Glomerular endothelial cell (primary cell): Measurements from ENCODE around the gene CABLES2. TPM values are rescaled to one million over a fixed set of nuclear protein-coding genes. Genes with fewer than 3 reads are reported as not detected.

Experiments used
- DNase-seq: peaks from one replicate; pipeline ENCODE4 v3.0.0-alpha.2; 2011; ENCODE audit warnings: low read depth, low spot score; ENCODE audit errors: extremely low read depth
- total RNA-seq: library from RNA; depleted of rRNA; stranded (reverse); fragments of >200 nt; gene quantifications from 2 replicates; pipeline ENCODE4 v1.2.3, GENCODE V29; 2015

The CABLES2 gene
- total RNA-seq, 1 donor from 2014 or later = 9.6 TPM

DNA sequence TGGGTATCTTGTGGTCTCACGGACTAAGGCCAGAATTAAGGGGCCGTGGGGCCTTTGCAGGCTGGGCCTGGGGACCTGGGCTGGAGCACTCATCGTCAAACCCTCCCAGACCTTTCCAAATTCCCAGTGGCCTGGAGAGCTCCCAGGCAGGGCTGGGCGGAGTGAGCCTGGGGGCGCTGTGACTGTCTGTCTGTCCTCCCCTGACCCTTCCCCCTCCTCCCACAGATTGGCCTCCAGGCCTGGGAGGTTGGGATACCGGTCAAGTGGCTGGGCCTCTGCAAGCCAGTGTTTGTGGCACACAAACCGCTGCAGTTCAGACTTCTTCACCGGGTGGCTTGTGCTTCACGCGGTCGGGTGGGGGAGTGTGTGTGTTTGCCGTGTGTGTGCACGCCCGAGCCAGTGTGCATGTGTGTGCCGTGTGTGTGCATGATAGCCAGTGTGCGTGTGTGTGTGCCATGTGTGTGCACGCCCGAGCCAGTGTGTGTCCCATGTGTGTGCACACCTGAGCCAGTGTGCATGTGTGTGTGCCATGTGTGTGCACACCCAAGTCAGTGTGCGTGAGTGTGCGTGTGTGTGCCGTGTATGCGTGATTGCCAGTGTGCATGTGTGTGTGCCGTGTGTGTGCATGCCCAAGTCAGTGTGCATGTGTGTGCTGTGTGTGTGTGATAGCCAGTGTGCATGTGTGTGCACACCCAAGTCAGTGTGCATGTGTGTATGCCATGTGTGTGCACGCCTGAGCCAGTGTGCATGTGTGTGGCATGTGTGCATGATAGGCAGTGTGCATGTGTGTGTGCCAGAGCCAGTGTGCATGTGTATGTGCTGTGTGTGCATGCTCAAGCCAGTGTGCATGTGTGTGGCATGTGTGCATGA is 14.0 kb upstream of the CABLES2 start:
- no peak for DNase-seq

DNA sequence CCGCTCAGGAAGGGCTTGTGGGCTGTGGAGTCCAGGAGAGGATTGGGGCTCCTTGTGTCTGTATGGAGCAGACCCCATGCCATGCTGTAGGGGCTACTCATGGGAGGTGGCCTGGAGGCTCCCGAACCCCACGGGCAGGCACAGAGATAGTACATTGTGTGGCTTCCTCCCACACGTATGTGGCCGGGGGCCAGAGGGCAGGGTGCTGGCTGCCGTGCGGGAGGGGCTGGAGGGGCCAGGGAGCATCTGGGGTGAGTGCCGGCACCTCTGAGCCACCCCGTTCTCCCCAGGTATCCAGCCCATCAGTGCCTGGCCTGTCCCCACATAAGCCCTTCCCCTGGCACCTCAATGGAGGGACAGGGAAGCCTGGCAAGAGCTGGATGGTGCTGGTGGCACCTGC is 12.7 kb upstream of the CABLES2 start:
- no peak for DNase-seq

DNA sequence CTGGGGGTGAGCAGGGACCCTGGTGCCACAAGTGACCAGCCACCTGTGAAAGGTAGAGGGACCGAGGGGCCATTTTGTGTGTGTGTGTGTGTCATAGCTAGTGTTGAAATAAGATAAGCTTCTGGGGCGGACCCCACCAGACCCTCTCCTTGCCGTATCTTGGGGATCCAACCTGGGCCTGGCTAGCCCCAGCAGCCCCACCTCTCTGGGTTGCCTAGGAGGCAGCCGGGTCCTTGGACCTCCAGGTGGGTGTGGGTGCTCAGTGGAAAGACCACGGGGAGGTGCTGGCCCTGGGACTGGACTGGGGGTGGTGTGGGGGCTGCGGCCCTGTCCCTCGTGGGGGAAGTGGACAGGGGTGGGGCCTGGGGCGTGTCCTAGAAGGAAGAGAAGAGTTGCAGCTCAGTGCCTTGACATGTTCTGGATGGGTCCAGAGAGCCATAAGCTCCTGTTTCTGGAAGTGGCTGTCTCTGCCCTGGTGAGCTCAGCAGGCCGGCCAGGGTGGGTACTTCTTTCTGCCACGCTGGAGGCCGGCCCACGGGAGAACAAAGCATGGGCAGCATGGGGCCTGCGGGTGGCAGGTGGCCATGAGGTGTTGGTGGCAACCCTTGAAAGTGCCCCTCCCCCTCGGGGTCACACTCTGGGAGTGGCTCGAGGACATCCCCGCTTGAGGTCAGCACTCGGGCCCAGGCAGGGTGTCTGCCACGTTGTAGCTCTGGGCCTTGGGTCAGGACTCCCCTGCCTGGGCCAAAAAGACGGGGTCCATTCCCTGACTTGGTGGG is 11.8 kb upstream of the CABLES2 start:
- no peak for DNase-seq

DNA sequence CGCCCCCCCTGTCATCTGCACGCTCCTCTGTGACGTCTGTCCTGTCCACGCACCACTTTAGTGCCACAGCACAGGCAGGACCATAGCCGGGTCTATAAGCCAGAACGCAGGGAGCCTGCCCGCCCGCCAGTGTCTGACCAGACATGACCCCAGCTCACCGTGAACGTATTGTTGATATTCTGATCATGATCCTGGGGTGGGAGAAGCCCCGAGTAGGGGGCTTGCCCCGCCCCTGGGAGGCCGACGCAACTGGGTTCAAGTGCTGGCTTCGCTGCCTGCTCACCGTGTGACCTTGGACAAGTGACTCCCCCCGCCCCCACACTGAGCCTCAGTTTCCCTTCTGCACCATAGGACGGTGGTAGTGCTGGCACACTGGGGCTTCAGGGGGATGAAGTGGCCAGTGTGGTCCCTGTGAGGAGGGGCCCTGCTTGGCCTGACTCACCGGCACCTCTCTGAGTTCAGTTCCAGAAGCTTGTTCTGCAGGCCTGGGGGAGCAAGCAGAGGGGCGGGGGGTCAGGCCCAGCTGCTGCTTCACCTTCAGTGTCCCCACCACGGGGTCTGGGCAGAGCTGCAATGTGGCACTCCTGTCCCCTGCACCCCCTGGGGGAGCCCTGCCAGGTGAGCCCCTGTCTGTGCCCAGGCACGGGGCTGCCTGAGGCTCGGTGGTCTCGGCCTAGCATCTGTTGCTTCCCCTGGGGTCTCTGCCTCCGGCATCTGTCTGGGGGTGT is 11.1 kb upstream of the CABLES2 start:
- DNase-seq = no peak

DNA sequence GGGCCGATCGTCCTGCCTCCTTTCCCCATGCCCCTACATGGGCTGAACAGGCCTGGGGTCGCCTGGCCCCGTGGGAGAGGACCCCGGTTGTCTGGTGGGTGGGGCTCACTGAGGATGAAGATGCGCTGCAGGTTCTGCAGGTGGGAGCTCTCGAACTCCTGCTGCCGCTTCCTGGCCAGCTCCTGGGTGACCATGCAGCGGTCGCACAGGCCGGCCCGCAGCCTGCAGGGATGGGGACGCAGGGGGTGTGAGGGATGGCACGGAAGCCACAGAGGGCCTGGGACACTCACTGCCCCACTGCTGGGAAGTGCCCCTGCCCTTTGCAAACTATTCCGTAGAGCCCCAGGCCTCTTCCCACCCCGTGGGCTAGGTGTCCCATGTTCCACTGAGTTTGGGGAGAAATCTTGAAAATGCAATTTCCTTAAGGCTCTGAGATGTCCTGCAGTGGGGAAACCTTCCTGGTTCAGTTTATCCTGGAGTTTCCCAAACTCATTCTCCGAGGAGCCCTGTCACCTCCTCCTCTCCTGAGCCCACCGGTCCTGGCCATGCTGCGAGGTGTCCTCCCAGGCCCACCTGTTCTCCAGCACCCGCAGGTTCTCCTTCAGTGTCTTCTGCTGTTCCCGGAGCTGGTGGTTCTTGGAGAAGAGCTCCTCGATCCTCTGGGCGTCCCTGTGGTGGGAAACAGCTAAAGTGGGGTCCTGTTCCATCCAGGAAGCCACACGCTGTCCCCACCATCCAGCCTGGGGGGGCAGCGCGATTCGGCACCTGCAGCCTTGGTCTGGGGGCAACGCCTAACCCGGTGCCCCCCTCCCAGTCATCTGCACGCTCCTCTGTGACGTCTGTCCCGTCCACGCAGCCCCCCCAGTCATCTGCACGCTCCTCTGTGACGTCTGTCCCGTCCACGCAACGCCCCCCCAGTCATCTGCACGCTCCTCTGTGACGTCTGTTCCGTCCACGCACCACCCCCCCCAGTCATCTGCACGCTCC is 9.9 kb upstream of the CABLES2 start:
- DNase-seq = no peak

DNA sequence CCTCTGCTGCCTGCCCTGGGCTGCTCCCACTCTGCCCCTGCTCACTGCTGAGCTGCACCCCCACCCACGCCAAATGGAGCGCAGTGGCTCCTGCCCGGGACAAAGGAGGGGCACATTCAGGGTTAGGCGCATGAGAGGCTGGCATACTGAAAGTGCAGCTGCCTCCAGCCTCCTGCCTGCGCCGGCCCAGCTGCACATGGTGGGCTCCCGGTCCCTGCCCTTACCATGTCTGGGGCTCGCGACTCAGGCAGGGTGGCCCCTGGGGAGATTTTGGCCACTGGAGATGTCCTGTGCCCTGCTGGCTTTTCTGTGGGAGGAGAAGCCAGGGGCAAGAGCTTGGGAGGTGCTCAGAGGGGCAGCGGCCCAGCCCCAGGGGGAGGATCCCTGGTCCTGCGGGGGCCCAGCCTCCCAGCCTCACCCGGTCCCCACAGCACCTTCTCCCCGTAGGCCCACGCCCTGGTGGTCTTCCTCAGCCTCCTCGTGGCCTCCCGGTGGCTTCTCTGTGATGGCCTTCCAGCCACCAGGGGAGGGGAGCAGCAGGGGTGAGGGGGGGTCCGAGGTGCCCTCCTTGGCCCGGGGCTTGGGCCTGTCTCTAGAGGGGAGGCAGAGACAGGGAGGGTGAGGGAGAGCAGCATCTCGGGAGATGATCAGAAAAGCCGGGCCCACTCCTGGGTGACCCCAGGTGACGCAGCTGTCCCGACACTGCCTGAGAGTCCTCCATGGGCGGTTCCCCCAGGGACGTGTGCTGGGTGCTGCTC is 8.4 kb upstream of the CABLES2 start:
- DNase-seq = no peak

DNA sequence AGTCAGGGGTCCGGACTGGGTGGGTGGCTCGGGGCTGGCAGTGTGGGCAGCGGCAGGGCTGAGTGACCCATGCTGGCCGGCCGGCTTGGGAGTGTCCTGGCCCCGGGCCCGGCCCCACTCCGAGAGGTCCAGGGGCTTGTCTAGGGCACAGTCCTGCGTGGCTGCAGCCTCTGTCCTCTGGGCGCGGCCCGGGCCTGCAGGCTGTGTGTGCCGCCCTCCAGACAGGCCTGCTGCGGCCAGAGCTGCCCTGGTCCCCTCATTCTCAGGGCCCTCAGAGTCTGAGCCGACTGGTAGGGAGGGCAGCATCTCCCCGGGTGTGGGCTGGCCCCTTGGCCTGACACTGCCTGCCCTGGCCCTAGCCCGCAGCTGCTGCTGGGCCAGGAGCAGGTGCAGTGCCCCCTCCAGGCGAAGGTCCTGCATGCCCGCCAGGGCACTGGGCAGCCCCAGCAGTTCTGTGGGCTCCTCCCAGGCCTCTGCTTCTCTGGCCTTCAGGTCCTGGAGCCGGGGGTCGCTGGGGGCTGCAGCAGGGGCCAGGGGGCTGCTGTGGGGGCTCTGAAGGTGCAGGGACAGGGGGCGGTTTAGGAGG is 6.9 kb upstream of the CABLES2 start:
- DNase-seq = no peak

DNA sequence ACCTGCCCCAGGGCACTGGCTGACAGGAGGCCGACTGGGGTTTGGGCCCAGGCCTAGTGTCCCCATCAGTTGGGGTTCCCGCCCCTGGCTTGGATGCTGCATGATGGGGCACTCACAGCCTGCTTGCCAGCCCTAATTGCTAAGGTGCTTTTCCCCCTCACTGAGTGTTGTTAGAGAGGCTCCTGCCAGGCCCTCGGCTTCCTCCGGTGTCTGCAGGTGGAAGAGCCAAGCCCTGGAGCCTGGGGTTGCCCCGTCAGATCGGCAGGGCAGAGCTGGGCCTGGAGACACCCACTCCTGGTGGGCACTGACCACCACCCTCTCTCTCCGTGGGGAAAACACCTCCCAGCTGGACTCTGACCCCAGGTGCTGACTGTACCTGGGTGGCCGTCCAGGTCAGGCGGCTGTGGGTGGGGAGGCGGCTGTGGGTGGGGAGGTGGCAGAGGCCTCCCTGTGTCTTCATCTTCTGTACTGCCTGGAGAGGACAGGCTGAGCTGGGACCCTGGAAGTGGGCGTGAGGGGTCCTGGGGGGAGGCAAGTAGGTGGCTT is 6.0 kb upstream of the CABLES2 start:
- DNase-seq = no peak

DNA sequence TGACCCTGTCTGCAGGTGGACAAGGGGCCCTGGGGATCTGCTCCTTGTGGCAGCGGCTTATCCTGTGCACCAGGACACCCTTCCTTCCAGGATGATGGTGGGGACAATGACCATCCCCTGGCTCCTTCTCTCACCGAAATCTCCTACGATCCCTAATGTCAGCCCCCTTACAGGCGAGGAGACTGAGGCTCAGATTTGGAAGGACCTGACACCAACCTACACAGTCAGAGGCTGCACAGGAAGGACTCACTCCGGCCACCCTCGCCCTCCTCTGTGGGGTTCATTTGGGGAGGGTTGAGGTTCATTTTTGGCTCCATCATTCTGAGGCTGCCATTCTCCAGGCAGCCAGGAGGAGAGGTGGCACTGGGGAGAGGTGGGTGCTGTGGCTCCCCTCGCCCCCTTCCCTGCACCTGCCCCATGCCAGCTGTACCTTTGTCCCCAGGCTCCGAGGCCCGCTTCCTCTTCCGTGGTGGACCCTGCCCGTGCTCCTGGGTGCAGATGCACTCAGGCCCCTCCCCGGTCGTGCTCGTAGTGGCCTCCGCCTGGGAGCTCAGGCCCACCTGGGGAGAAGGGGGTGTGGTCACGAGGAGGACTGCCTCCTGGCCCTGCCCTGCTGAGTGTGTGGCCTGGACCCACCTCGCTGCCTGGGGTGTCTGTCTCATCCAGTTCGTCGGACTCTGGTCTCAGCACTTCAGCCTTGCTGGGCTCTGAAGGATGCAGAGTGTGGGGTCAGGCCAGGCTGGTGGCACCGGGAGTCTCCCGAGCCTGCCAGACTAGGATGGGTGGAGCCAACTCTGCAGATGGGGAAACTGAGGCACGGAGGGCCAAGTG is 5.3 kb upstream of the CABLES2 start:
- no peak for DNase-seq

DNA sequence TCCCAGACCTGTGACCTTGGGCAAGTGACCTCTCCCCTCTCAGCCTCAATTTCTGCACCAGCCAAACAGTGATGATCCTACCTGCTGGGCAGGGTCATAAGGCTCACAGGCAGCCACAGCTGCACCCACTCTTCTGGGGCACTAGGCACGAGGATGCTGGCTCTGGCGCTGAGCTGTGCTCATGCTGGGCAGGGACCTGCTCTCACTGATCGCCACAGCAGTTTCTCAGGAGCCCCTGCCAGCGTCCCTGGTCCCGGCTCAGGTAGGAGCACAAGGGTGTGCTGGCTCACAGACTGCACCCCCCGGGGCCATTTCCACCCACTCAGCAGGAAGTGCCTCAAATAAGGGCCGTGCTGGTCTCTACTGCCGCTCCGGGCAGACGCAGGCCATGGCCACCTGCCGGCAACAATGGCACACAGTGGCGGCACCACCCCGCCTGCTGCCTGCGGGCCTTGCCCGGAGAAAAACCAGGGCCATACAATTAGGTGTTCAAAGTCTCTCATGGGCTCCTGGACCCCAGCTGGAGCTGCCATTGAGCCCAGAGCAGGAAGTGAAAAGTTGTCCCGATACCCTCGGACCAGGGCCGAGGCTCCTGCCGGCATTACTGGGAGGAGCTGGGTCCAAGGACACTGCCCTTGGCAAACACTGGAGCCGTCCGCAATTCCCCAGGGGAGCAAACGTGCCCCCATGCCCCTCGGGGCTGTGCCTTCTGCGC is 4.6 kb upstream of the CABLES2 start:
- DNase-seq = no peak

DNA sequence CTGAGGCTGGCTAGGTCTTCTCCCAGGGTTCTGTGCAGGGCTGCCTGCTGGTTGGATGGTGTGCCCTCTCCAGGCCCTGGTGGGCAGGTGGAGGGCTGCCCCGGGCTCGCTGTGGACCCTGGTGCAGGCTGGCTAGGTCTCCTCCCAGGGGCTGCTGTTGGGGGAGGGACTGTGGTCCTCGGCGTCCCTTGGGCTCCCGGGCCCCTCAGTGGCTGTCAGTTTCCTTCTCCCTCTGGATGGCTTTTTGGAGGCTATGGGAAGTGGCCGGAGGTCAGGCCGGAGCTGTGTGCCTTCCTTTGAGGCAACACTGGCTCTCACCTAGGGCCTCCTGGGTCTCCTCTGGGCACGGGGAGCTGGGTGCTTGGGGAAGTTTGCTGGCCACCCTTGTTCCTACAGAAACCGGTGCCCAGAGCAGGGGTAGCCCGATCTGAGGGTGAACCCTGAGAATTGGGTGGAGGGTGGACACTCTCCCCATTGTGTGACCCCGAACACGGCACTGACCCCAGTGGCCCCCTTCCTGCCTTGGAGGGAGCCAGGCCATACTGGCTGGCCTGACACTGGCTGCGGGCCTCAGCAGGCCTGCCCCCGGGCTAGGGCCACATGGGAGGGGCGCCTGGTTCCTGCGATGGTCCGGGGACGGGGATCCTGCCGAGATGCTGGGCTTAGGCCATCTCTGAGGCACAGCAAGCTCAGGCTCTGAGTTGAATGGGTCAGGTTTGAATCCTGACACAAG is 3.8 kb upstream of the CABLES2 start:
- no peak for DNase-seq

DNA sequence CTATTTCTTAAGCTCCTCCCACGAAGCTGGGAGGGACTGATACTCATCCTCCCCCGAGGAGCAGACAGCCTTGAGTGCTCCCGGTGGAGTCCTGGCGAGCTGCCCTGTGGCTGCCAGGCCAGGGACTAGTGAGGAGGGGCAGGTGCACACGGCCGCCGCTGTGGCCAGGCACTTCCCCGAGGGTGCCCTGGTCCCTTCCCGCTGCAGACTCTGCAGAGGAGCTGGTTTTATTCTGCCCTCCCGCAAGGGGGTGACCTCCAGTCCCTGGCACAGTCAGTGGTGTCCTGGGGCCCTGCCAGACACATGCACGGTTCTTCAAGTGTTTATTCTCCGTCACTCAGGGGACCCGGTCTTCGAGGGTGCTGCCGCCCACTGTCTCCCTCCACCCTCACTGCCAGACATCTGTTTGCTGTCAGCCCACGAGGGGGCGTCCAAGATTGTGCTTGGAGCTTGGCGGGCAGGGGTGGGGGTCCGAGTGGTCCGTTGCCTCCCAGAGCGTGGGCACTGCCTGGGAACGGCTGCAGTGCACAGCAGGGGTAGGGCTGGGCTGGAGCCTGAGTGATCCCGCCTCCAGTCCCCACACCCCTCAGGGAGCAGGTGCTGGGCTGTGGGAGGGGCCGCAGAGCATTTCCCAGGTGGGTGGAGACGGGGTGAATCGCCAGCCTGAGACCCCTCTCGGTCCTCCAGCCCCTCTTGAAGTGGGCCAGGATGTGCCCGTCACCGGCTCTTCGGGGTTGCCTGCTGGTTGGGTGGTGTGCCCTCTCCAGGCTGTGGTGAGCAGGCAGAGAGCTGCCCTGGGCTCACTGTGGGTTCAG is 3.1 kb upstream of the CABLES2 start:
- no peak for DNase-seq

DNA sequence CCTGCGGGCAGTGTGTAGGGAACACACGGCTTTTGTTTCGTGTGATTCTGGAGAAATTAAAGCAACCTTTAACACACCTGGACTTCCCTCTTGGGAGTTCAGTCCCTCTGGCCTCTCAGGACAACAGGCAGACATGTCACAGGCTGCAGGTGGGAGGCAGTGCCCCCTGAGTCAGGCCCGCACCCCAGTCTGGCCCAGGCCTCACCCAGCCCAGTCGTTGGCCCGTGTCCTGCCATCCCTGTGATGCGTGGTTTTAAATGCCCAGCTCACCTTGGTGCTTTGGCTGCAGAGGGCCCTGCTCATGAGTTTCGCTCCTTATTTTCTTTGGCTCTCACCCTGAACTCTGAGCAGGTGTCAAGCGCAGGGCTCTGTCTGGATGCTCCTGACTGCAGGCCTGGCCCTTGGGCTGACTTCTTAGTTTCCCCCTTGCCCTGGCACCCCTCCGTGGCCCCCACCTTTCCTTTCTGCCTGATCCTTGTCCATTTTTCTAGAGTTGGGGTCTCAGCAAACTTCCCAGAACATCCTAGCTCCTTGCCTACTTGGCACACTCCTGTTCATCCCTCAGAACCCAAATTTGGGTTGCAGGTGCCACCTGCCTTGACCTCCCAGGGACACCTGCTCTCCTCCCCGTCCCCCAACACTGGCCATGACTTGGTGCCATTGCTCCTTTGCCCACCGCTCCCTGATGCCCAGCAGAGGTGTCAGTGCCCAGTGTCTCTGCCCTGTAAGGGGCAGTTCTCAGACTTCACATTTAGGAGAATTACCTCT is 2.2 kb upstream of the CABLES2 start:
- DNase-seq = no peak

DNA sequence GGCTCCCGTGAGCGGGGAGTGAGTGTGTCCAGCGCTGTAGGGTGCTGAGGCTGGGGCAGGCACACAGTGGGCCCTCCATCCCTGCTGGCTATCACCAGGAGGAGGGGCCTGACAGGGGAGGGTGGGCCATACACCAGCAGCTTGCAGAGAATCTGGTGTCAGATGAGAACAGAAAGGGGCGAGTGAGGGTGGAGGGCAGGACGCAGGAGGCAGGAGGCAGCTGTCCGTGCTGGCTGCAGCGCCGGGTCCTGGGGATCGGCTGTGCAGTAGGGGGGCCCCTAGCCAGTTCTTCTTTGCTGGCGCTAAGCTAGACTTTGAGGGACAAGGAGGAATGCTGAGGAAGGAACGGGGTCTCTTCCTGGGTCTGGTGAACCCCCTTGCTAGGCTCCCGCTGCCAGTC is 1.6 kb upstream of the CABLES2 start:
- DNase-seq = no peak

DNA sequence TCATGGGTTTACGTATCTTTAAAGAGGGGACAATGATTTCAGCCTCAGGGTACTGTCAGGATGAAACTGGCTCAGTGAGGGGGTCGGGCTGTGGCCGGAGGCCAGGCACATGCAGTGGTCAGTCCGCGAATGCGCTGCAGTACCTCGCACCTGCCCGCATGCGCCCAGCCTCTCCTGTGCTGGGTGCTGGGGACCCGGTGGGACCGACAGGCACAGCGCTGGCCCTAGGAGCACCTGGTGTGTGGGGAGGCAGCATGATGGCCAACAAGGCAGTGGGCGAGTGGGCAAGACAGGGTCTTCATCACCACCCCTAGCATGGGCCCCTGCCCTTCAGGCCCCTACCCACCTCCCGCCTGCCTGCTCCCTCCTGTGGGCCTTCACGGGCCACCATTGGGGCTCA is 970 bp upstream of the CABLES2 start:
- DNase-seq = no peak
